Stimulated activated CD4-positive, alpha-beta T cell treated with anti-CD3 and anti-CD28 coated beads, TNF-alpha, amount 100 ng/mL, for 4 hours (primary cell): ENCODE measurements around the gene ZFAND5.

ENCODE experiments used
- DNase-seq, 3 experiments: peaks; one replicate each; pipeline ENCODE4 v3.0.0-alpha.2; 2020; ENCODE audit warnings: low read depth in 3 of 3

Gene ZFAND5

DNA sequence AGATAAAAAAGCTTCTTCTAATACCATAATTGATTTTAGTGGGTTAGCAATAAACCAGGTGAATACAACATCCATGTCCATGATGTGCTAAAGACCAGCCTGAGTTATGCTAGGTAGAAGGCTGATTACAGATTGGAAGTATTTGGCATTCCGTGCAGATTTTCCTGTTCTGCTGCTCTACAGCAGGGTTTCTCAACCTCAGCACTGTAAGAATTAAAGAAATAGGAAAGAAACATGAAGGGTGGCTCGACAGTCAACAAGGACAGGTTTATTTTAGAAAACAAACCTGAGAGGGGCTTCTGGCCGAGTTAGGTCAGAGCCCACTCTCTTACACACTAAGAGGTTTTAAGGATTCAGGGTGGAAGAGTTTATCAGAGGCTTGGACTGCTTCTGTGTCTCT is 42.3 kb downstream of the ZFAND5 start:
- DNase-seq, result no peak

DNA sequence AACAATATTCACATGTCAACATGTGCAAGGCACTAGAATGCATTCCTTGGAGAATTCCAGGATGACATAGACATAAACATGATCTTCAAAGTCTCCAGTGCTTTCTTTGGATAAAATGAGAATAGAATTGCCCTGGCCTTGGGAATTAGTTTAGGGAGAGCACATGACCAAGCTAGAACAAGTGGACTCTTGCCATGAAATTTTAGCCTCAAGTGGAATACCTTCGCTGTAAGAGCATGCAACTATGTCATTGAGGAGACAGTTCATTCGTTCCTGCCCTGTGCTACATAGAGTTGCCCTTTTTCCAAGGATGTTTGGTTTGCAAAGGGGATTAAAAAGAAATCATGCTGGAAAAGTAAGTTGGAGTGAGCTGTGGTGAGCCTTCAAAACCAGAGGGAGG is 42.7 kb downstream of the ZFAND5 start:
- no peak for DNase-seq

- DNase-seq, result no peak
These were observed 49.3 kb downstream of the ZFAND5 start for GRCh38 chr9:72315510-72316311.

DNA sequence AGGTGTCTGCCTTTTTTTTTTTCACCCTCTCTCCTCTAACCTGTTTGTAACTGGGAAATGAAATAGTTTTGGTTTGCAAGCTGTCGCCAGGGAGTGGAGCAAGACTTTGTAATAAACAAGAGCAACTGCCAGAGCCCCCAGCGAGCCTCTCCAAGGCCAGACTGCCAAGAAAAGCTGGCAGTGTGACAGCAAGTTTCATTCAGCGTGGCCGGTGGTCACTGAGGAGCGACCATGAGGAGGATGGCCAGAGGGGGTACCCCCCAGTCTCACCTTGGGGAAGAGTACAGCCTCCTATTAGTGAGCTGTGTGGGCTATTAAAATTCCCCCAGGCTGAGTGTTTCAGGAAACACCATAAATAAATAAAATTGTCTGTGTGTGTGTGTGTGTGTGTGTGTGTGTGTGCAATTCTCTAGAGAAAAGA is 49.9 kb downstream of the ZFAND5 start:
- no peak for DNase-seq

GRCh38 chr9:72313507-72313906 is 51.5 kb downstream of the ZFAND5 start:
- no peak for DNase-seq

DNA sequence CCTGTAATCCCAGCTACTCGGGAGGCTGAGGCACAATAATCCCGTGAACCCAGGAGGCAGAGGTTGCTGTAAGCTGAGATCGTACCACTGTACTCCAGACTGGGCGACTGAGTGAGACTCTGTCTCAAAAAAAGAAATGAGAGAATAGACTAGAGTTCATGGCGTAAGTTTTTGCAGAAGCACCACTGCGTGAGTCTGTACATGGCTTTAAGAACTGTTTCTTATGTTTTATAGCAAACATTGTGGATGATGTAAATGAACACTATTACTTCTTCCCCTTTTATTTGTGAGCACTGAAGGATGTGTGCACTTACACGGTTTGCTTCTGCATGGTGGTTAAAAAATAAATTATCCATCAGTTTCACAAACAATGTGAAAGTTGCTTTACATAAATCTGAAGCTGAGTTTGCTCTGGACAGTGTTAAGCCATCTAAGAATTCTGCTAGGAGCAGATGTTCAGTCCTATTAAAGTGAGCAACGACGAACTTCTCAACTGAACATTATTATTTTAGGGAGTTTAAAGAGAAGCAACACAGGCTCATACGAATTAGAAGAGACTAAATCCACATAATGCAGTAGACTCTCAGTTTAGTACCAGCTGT is 52.5 kb downstream of the ZFAND5 start:
- no peak for DNase-seq

- no peak for DNase-seq
These were observed 55.5 kb downstream of the ZFAND5 start for GRCh38 chr9:72309364-72310133.

GRCh38 chr9:72306761-72307160 is 58.2 kb downstream of the ZFAND5 start:
- no peak for DNase-seq

DNA sequence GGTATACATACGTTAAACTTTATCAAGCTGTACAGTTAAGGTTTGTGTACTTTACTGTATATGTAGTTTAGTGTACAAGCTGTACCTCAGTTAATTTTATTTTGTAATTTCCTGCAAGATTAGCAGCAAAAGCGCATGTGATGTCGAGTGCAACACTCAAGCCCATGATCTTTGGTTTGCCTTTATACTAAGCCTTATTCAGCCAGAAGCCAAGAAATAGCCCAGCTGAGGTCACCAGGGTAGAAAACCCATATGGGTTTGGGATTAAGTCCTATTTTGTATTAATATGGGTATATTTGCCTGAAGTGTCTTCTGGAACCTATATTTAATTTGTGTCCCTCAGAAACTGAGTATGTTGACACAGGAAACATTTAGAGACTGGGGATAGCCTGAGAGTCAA is 59.3 kb downstream of the ZFAND5 start:
- DNase-seq, result no peak

- no peak for DNase-seq
These were observed 59.9 kb downstream of the ZFAND5 start for GRCh38 chr9:72305102-72305546.

- no peak for DNase-seq
These were observed 60.5 kb downstream of the ZFAND5 start for GRCh38 chr9:72304538-72304937.
